KG1 (cell line): Measurements from ENCODE around the gene PRCP.

Experiments
- DNase-seq: peaks from one replicate; lab custom pipeline; 2025; lab: John Stamatoyannopoulos, UW

Gene PRCP

DNA sequence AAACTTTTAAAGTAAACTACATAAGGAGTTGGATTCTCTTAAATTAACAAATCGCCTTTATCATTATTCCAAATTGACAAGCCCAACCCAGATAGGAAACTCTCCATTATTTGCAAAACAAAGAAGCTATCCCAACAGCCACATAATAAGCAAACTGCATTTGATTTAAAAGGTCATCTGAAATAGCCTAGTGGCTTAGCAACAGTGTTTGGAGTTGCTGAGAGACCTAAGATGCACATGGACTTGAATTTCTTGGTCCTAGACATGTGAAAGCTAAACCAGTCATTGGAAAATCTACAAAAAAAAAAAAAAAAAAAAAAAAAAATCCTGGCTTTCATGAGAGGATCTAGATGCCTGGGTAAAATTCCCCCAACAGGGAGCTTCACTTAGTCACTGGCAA lies 69.5 kb downstream of the PRCP start:
- DNase-seq = no peak

DNA sequence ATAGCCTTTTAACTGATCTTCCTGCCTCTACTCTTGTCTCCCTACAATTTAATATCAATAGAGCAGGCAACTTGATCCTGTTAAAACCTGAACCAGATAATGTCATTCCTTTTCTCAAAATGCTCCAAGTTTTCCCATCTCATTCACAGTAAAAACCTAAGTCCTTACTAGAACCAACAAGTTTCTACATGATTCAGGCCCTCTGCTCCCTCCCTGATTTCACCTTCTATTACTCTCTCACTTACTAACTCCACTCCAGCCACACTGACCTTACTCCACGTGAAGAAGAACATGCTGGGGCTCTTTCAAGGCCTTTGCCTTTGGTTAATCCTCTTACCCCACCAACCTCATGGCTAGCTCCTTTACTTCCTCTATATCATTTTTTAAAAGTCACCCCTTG lies 71.1 kb downstream of the PRCP start:
- no peak for DNase-seq

DNA sequence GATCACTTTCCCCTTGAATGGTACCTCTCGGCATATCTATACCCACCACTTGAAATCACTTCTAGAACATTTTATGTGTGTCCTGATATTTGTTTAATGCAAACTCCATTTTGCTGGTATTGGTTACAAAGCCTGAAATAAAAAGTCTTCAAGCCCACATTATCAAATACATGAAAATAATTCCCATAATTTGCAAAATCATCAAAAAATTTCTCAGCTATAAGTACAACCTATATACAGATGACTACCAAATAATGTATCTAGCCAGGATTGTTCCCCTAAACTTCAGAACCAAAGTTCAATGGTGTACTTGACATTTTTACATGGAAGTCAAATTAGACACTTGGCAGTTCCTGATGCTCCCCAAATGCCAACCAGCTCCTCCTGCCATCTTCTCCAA lies 71.8 kb downstream of the PRCP start:
- DNase-seq = no peak

DNA sequence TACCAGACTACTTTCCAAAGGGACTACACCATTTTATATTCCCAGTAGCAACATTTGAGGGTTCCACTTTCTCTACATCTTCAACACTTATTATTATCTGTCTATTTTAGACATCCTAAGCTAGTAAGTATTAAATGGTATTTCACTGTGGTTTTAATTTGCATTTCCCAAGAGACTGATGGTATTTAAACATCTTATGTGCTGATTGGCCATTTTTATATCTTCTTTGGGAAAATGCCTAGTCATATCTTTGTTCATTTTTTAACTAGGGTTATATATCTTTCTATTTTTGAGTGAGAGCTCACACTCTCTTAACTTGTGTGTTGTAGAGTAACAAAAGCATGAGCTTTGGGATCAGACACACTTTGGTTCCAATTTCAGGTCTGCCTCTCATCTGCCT lies 73.7 kb downstream of the PRCP start:
- no peak for DNase-seq

DNA sequence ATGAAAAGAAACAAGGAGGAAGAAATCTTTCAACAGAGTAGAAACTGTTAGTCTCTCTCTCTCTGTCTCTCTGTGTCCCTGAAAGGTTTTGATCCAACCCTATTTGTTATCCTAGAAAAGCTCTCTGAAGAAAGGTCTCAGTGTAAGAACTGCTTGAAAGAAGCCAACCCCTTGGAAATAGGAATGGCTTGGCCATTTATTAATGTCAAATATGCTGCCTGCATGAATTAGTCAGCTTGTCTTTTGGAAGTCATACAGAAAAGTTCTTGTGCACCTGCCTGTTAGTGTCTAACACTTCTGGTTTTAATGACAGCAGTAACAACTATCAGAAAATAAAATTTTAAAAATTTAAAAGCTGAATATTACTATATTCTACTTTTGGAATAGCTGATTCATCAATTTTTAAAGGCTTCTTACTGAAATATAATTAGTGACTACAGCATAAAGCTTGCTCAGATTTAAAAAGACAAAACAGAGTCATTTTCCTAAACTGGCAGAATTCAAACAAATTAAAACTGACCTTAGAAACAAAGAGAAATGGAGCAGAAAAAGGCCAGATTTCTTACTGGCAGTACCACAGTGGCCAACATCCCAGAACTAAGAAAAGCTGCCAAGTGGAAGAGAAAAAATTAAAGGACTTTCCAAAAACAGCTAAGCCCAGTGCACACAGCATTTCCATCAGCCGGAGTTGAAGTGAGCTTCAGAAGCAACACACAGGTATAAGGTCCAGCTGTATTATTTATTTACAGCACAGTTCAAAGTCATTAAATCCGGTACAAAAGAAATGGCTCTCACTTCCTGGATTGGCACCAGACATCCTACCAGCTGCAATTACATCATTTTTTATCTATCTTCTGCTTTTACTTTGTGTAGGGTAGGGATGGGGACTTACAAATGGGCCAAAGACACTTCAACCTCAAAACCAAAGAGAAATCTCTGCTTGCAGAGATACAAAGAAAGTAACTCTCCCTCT lies 76.3 kb downstream of the PRCP start:
- no peak for DNase-seq

DNA sequence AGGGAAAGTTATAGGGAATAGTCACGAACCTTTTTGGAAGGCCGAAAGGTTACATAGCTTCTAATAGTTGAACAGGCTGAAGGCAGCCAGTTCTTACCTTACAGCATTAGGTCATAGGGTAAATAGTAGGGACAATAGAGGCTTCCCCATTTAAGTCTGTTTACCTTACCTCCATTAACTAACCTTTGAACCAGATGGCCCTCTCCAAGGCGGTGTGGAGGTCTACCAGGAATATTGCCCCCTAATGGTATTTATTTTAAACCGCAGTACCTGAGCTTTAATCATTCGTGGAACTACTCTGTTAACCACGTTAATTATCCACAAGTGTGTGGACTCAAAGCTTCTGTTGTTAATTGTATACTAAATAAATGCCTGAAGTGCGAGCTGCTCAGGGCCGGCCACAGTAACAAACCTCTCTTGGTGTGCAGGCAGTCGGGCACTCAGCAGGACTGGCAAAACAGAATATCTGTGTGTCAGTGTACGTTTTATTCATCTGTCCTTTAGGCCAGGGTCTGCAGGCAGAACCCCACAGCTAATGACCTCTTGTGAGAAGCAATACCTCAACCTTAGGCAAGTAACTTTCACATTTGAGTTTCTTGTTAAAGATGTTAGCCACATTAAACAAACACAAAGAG lies 81.7 kb downstream of the PRCP start:
- no peak for DNase-seq

DNA sequence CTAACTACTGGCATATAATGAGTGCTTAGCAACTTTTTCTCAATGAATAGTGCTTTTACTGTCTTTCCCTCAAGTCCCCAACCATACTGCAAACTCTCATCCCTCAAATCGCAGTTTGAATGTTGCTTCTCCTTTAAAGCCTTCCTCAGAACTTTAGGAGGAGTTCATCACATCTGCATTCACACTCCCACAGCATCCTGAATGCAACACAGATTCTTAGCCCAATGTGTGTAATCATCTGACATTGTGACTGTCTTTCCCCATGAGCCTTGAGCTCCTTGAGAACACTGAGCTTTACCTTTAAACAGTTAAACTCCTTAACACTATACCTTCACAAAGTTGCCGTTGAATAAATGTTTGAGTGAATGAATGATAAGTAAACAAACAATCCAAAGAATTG lies 84.8 kb downstream of the PRCP start:
- no peak for DNase-seq

DNA sequence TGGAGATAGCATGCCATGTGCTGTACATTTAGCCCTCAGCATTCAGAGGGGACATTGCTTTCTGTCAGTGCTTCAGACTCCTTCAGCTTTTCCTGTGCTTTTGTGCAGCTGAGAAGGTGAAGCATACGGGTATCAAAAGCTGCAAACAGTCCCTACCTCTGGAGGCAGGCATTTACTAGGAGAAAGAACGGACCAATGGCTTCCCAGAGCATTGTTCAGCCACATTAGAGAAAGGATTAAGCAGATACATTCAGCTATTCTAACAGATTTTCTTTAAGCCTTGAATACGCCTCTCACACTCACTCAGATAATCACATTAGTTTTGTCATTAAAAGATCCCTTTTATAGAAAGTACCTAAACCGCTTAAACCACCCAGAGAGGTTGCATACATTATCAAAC lies 85.9 kb downstream of the PRCP start:
- DNase-seq = no peak

DNA sequence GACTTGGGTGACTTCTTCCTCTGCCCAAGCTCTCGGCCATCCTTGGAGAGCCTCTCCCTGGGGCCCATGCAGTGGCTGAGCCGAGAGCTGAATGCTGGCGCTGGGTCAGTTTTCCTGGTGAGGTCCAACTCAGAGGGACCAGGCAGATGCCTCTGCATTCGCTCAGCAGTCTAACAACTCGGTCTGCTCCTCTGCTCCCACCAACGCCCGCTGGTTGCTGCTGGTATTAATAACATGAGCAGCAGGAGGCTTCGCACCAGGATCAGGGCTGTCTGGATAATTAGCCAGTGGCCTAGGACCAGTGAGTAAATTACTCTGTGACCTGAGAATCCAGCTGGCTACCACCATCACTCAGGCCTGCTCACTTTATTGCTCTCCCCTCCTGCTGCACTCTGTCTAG lies 88.9 kb downstream of the PRCP start:
- no peak for DNase-seq

DNA sequence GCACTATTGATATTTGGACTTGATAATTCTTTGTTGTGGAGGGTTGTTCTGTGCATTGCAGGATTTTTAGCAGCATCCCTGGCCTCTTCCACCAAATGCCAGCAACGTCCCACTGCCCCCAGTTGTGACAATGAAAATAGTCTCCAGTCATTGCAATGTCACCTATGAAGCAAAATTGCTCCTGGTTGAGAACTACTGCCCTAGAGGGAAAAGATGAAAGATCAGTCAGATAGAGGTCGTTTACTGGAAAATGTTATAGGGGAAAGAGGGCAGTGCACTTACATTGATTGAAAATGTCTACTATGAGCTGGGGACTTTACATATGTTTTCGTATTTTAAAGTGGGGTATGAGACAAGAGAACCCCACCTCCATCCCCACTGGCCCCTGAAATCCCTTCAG lies 89.5 kb downstream of the PRCP start:
- DNase-seq = no peak

DNA sequence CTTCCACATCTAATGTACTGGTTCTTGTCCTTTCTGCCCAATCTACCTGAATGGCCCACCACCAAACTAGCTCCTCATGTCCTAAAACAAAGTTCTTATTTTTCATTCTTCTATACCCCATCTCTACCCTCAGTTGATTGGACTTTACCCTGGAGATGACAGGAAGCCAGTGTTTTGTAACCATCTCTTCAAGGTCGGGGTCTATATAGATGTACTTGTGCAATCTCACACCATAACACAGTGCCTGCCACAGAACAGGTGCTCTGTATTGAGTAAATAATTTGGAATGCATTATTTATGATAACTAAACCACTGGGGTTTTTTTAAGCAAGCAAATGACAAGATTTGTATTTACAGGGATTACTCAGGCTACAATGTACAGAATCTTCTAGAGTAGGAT lies 89.9 kb downstream of the PRCP start:
- no peak for DNase-seq

DNA sequence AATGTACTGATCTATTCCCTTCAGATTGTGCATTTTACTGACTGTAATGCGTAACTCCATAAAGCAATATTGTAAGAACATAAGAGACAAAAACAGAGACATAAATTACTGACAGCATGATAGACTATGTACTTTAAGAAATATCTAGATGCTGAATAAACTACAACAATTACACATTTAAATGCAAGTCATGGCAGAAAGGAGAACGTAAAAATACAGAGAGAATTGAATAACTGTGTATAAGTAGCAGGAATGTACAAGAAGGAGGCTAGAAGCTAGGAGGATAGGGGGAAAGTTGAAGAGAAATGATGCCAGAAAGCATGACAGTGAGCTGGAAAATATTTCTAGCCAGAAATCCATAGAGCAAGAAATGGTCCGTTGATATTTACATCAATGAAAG lies 92.6 kb downstream of the PRCP start:
- no peak for DNase-seq

DNA sequence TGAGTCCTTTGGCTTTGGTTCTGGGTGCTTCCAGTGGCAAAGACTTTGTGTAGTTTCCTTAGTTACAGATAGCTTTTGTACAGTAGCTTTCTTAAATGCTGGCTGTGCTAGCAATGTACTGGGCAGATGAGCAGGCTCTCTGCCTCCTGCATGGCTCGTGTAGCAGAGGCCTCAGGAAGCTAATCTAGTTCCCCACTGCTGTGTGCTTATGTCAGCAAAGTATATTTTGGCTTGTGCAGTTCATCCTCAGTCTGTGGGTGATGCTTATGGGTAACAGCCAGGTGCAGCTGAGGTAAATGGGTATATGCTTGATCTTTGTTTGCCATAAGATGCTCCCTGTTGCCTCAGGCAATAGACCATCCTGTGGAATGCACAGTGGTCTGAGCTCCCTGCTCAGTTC lies 97.5 kb downstream of the PRCP start:
- no peak for DNase-seq

DNA sequence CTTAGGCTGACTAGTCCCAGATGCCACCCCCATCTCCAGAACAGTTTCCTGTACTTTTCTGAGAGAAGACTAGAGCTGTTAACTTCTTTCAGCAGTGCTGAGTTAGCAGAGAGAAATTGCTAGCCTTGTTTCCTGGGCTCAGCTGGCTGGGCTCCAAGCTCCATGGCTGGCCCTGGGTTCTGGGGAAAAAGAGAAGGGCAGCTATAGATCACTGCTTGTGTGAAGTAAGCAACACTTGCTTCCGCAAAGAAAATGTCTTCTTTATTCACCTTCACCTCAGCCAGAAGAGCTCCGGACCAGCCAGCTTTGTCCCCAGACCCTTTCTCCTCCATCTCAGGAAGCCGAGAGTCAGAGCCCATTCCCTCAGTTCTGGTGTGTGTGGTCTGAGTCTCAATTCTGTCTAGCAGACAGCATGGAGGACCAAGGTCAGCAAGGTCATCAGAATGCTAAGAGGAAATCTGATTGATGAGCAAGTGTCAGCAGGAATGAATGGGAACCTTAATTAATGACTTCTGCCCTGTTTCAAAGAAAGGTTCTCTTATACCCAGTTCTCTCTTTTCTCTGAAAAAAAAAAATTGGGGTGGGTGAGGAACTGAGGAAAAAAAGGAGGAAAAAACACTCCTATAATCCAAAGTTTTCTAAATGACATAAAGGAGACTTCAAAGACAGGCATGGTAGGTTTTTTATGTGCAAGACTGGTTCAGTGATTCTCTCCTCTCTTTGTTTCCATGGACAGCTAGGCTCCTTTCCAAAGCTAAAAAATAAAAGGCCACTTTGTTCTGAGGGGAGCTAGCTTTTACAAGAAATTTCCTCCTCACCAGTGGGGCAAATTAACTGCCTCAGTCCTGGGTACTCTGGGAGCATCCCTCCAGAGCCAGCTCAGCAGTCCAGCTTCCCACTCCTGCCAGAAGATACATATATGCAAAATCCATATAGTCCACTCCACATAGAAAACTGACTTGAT lies 103.0 kb downstream of the PRCP start:
- no peak for DNase-seq

DNA sequence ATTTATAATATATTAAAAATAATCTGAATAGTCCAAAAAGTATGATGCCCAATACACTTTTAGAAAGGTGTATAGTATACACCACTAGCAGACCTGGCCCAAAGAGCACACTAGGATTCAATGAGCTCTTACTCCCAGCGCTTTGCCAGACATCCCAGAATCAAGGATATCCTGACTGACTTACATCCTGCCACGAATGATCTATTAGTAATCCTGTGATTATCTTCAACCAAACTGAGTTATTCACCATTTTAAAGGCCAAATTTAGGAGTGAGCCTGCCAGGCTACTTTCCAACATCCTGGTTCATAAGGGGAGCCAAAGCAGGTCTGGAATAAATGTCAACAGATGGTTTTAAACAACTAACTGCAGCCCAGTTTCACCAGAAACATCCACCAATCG lies 105.7 kb downstream of the PRCP start:
- DNase-seq = no peak

DNA sequence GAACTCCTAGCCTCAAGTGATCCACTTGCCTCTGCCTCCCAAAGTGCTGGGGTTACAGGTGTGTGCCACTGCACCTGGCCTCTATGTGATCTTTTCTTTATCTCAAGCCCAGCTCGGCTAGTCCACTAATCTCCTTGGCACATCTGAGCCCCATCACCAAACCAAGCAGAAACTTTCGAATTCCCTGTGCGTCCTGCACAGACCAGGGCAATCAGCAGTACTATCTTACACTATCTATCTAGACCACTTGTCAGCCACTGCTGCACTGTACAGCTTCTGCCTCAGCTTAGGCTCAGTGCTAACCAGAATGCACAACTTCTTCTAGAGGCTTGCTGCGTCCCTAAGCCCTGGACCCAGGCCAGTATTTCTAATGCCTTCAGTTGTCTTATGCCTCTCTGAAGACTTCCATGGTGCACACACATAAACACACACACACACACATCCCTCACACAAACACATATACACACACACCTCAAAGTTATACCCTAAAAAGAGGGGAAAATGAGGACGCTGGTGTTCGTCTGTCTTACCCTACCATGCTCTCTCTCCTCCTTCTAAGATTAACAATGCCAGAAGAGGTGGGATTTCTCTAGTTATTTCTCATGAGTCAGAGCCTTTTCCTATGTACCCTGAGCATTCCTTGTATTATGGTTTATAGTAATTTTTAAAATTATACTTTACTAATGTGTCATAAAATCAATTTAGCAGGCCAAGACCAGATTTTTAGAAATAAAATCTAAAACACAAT lies 107.2 kb downstream of the PRCP start:
- DNase-seq = no peak

DNA sequence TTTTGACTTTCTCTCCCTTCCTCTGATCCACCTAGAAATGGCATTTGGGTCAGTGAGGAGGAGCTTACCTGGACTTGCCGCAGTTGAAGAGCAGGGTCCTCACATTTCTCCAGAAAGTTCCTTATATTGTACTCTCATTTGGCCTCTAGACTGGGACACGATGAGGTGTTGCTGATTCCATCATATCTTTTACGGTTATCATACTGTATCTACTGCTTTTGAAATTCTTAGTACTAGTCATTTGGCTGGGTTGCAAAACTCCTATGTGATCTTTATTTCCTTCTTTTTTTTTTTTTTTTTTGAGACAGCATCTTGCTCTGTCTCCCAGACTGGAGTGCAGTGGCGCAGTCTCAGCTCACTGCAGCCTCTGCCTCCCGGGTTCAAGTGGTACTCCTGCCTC lies 107.9 kb downstream of the PRCP start:
- no peak for DNase-seq

DNA sequence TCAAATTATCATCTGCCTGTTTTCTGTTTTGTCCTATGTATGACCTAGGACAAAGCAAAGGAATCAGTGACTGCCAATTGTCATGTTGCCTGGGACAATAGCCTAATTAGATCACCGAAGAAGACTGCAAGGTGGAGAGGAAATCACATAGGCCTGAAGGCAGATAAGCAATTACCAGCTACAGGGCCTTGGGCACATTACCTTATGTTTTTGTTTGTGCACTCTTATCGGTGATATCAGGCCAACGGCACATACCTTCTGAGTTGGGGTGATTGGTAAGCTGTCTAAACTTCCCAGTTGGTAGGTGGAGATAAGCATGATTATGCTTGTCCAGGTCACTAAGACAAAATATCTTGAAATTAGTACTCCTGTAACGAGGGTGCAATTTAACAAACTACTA lies 108.5 kb downstream of the PRCP start:
- DNase-seq = no peak

DNA sequence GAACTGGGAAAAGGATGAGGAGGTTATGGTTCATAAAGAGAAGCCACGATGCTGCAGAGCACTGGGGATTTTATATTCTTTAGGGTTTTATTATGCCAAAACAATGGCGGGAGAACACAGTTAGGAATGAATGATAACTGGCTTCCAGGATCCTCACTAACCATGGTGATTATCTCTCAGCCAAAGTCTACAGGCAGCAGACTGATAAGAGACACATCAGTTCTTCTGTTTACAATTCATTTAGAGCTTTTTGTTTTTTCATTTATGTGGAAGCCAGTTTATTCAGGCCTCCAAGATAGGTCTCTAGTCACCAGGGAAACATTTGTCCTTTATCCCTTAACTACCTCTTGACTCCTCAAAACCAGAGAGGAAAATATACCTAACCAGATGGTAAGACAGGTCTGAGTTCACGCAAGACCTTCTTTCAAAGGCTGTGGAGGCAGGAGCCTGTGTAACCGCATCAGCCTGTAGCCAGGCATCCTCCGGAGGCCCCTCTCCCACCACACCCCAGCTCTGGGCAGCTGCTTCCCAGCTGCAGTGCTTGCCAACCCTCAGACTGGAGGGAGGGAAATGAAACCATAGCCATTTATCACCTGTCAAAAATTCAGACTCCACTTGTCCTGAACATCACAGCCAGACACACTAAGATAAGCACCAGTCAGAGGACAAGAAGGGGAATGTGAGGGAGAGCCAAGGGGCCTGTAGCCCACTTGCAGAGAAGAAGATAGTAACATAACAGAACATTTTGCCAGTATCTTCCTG lies 109.3 kb downstream of the PRCP start:
- DNase-seq = no peak

DNA sequence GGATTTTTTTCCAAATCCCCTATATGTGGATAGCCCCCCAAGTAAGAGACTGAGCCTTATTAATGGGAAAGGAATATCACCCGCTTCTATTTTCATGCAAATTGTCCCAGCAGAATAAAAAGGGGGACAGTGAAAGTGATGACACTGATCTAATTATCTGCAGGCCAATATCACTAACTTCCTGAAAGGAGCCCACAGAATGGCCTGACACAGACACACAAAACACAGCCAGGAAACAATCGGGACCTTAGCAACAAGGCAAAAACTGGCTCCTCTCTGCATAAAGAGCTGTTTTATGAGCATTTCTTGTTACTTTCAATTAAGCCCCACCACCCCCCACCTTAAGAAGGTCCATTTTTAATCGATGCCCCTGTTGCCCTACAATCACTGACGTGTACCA lies 112.2 kb downstream of the PRCP start:
- DNase-seq = no peak

DNA sequence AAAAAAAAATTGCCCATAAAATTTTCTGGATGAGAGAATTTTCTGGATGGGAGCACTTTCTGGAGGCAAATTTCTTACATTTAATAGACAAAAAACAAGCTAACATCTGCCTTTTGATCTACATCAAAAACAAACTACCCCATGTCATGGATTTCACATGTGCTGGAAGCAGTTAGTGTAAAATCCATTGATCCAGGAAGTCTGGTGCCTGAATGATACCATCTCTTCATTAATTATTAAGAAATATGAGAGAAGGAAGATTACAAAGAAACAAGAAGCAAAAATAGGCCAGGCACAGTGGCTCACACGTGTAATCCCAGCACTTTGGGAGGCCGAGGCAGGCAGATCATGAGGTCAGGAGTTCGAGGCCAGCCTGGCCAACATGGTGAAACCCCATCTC lies 113.4 kb downstream of the PRCP start:
- no peak for DNase-seq
